Measurements from ENCODE around the gene CYP4Z1. TPM values are rescaled to one million over a fixed set of nuclear protein-coding genes. Genes with fewer than 3 reads are reported as not detected.
"Not testable (repeated sequence)": the region's sequence is repeated elsewhere in the genome, so short reads cannot be mapped to it uniquely, and the experiment has no call there.

Gene CYP4Z1
- total and polyA plus RNA-seq, 4 donors: 0.25 to 1.3 (median 1.2) TPM

DNA sequence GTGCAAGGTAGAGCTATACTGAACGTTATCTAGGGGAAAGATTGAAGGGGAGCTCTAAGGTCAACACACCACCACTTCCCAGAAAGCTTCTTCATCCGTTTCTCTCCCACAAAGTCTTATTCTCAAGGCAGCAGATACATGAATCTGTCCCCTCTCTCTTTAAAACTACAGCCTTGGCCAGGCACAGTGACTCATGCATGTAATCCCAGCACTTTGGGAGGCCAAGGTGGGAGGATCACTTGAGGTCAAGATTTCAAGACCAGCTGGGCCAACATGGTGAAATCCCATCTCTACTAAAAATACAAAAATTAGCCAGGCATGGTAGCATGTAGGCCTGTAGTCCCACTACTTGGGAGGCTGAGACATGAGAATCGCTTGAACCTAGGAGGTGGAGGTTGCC, 35.4 kb upstream of the CYP4Z1 start:
- Histone ChIP-seq H3K4me3 (no peak overlapping the region), H3K27ac (ENCODE audit: low read depth in 1 of 2, low read length in 1 of 2) (peak overlapping the region; percentile 1 to 41), H3K9ac (ENCODE audit: insufficient read depth in 1 of 2, low read length in 2 of 2) (no peak overlapping the region), H3K4me1 (ENCODE audit: control insufficient read depth in 5 of 5, insufficient read depth in 5 of 5, low read length in 5 of 5) (peaks cover 0 to 2% (median 0%) of the 10 kb centered on the region in 5 donors), H3K27me3 (ENCODE audit: control insufficient read depth in 3 of 3, insufficient read depth in 3 of 3, low read length in 2 of 3) (no peaks in the 10 kb centered on the region), H3K9me3 (ENCODE audit: control insufficient read depth in 4 of 4, insufficient read depth in 3 of 4, low read length in 3 of 4) (peaks cover 0 to 2% (median 0%) of the 10 kb centered on the region in 4 donors), H3K36me3 (ENCODE audit: control insufficient read depth in 4 of 4, insufficient read depth in 4 of 4, low read length in 4 of 4) (peaks cover 0 to 2% (median 0%) of the 10 kb centered on the region in 4 donors)
- DNase-seq: no peak
- no peak for ATAC-seq (ENCODE audit: insufficient read depth, low FRiP score)
- TF ChIP-seq, protein P1, sequence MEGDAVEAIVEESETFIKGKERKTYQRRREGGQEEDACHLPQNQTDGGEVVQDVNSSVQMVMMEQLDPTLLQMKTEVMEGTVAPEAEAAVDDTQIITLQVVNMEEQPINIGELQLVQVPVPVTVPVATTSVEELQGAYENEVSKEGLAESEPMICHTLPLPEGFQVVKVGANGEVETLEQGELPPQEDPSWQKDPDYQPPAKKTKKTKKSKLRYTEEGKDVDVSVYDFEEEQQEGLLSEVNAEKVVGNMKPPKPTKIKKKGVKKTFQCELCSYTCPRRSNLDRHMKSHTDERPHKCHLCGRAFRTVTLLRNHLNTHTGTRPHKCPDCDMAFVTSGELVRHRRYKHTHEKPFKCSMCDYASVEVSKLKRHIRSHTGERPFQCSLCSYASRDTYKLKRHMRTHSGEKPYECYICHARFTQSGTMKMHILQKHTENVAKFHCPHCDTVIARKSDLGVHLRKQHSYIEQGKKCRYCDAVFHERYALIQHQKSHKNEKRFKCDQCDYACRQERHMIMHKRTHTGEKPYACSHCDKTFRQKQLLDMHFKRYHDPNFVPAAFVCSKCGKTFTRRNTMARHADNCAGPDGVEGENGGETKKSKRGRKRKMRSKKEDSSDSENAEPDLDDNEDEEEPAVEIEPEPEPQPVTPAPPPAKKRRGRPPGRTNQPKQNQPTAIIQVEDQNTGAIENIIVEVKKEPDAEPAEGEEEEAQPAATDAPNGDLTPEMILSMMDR (IDR thresholded peaks at IDR 0.05; ENCODE audit: control extremely low read depth, extremely low read depth): no peak
- 62 to 76% methylated on average over 3 of the region's 3 CpGs for WGBS, 2 donors

DNA sequence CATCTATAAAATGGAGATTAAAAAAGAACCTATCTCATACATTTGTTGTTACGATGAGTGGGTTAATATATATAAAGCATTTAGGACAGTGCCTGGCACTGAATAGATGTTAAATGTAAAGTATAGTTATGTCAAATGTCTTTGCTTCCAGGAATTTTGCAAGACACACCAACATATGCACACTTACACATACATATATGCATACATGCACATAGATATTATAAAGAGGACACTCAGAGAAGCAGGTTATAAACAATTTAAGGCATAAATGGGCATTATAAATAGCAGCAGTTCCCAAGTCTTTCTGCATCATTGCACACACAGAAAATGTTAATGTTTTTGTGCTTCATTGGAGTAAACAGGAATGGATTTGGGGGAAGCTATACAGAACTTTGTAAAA, 30.3 kb upstream of the CYP4Z1 start:
- Histone ChIP-seq H3K9me3 (ENCODE audit: control insufficient read depth in 4 of 4, insufficient read depth in 3 of 4, low read length in 3 of 4) (peaks cover 0 to 2% (median 0%) of the 10 kb centered on the region in 4 donors), H3K27ac (ENCODE audit: low read depth in 1 of 2, low read length in 1 of 2) (no peak overlapping the region), H3K9ac (ENCODE audit: insufficient read depth in 1 of 2, low read length in 2 of 2) (no peak overlapping the region), H3K27me3 (ENCODE audit: control insufficient read depth in 3 of 3, insufficient read depth in 3 of 3, low read length in 2 of 3) (peaks cover 0 to 2% (median 0%) of the 10 kb centered on the region in 3 donors), H3K4me1 (ENCODE audit: control insufficient read depth in 5 of 5, insufficient read depth in 5 of 5, low read length in 5 of 5) (peaks cover 0 to 1% (median 0%) of the 10 kb centered on the region in 5 donors), H3K4me3 (no peak overlapping the region), H3K36me3 (ENCODE audit: control insufficient read depth in 4 of 4, insufficient read depth in 4 of 4, low read length in 4 of 4) (peaks cover 0 to 2% (median 0%) of the 10 kb centered on the region in 4 donors)
- TF ChIP-seq, protein P1 (IDR thresholded peaks at IDR 0.05; ENCODE audit: control extremely low read depth, extremely low read depth): no peak
- no peak for DNase-seq
- 92 to 95% methylated on average over 1 of the region's 1 CpG for WGBS, 2 donors
- no peak for ATAC-seq (ENCODE audit: insufficient read depth, low FRiP score)

DNA sequence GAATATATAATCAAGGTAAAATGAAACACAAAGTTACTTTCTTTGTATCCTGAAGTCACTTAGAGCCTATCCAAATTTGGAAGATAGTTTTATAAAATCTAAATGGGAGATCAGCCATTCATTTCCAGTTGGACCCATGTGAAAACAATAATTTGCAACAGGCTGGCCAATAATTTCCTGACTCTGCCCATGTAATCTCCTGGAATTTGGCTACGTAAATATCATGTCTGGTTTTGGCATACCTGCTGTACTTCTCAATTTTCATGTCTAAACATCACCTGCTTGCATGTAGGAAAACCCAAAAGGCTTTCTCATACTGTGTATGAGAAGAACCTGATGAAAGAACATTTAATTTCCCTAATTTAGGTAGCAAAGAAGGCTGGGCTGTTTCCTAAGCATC, 7.7 kb upstream of the CYP4Z1 start:
- TF ChIP-seq, protein P1 (IDR thresholded peaks at IDR 0.05; ENCODE audit: control extremely low read depth, extremely low read depth): no peak
- DNase-seq (no peak), ATAC-seq (ENCODE audit: insufficient read depth, low FRiP score) (no peak)
- Histone ChIP-seq H3K9ac (ENCODE audit: insufficient read depth in 1 of 2, low read length in 2 of 2) (no peak overlapping the region), H3K4me3 (no peak overlapping the region), H3K9me3 (ENCODE audit: control insufficient read depth in 4 of 4, insufficient read depth in 3 of 4, low read length in 3 of 4) (peaks cover 0 to 8% (median 0%) of the 10 kb centered on the region in 4 donors), H3K4me1 (ENCODE audit: control insufficient read depth in 5 of 5, insufficient read depth in 5 of 5, low read length in 5 of 5) (no peaks in the 10 kb centered on the region), H3K27ac (ENCODE audit: low read depth in 1 of 2, low read length in 1 of 2) (no peak overlapping the region), H3K27me3 (ENCODE audit: control insufficient read depth in 3 of 3, insufficient read depth in 3 of 3, low read length in 2 of 3) (no peaks in the 10 kb centered on the region), H3K36me3 (ENCODE audit: control insufficient read depth in 4 of 4, insufficient read depth in 4 of 4, low read length in 4 of 4) (no peaks in the 10 kb centered on the region)
- 80 to 84% methylated on average over 1 of the region's 1 CpG for WGBS, 2 donors

DNA sequence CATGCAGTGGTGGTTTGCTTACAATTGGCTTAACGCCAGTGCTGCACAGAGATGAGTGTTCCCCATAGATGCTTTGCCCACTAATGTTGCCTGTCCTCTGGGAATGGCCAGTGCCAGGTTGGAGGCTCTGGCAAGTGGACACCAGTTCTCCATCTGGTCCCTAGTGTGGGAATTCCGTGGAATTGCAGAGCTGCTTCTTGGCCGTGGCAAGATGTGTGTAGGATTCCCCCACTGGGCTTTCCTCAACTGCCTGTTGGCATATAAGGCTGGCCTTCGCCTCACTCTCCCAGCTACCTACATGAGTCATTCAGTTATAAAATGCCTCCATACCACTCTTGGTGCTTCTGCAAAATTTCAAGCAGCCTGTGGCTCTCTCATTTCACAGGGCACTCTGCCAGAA, 2.0 kb downstream of the CYP4Z1 start:
- not testable (repeated sequence) for H3K27me3 ChIP-seq (ENCODE audit: control insufficient read depth in 3 of 3, insufficient read depth in 3 of 3, low read length in 2 of 3); H3K36me3 ChIP-seq (ENCODE audit: control insufficient read depth in 4 of 4, insufficient read depth in 4 of 4, low read length in 4 of 4)
- peak; percentile 34 for ATAC-seq (ENCODE audit: insufficient read depth, low FRiP score)

DNA sequence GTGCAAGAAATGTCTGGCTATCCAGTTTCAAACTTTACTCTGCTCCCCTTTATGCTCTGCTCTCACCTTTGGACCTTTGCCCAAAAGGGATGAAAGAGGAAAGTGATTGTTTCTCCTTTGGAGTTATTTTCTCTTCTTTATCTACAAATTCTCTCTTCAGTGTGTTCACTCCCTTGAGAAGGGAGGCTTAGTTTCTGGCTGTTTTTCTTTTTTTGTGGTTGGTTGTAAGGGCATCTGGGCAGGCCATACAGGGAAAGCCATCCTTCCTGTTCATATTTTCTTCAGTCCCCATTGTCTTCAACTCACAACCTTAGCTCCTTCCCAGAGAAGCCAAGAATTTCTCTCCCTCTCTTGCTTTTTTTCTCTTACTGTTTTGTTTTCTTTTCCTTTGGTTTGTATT, 2.5 kb downstream of the CYP4Z1 start:
- ATAC-seq (ENCODE audit: insufficient read depth, low FRiP score); H3K27ac ChIP-seq (ENCODE audit: low read depth in 1 of 2, low read length in 1 of 2); H3K9ac ChIP-seq (ENCODE audit: insufficient read depth in 1 of 2, low read length in 2 of 2); DNase-seq; H3K4me1 ChIP-seq (ENCODE audit: control insufficient read depth in 5 of 5, insufficient read depth in 5 of 5, low read length in 5 of 5); H3K9me3 ChIP-seq (ENCODE audit: control insufficient read depth in 4 of 4, insufficient read depth in 3 of 4, low read length in 3 of 4); H3K36me3 ChIP-seq (ENCODE audit: control insufficient read depth in 4 of 4, insufficient read depth in 4 of 4, low read length in 4 of 4); H3K27me3 ChIP-seq (ENCODE audit: control insufficient read depth in 3 of 3, insufficient read depth in 3 of 3, low read length in 2 of 3); H3K4me3 ChIP-seq: not testable (repeated sequence)

More for the DNA sequence above, 2.0 kb downstream of the CYP4Z1 start:
- H3K4me1 ChIP-seq (ENCODE audit: control insufficient read depth in 5 of 5, insufficient read depth in 5 of 5, low read length in 5 of 5); H3K4me3 ChIP-seq; H3K27ac ChIP-seq (ENCODE audit: low read depth in 1 of 2, low read length in 1 of 2); H3K9me3 ChIP-seq (ENCODE audit: control insufficient read depth in 4 of 4, insufficient read depth in 3 of 4, low read length in 3 of 4); DNase-seq; H3K9ac ChIP-seq (ENCODE audit: insufficient read depth in 1 of 2, low read length in 2 of 2): not testable (repeated sequence)
- WGBS, 2 donors: 75 to 83% methylated on average over 4 of the region's 4 CpGs
